Breast epithelium (tissue), 4 donors: ENCODE measurements around the gene CPNE5. TPM values are rescaled to one million over a fixed set of nuclear protein-coding genes. Genes with fewer than 3 reads are reported as not detected.

Experiments
- DNase-seq, 2 donors: peaks; one replicate each; pipeline ENCODE4 v3.0.0-alpha.2; 2019; ENCODE audit warnings: low spot score in 2 of 2
- H3K27ac ChIP-seq, 2 donors: fragments of 200-600 bp; sonication (generic) in 1 of 2; one replicate each; pipeline ENCODE4 v1.5.1; 2016 to 2019; ENCODE audit warnings: mild to moderate bottlenecking in 1 of 2
- H3K27me3 ChIP-seq, 2 donors: fragments of 200-600 bp; sonication (generic) in 1 of 2; one replicate each; pipeline versions ENCODE4 v1.5.1 to v1.6.0; 2017 to 2019; ENCODE audit warnings: control low read depth in 1 of 2, mild to moderate bottlenecking in 1 of 2
- H3K36me3 ChIP-seq: fragments of 200-600 bp; one replicate; pipeline ENCODE4 v1.5.1; 2019
- H3K4me1 ChIP-seq, 2 donors: fragments of 200-600 bp; sonication (generic); one replicate each; pipeline ENCODE4 v1.5.1; 2016 to 2019; ENCODE audit warnings: control low read depth in 1 of 2
- H3K4me3 ChIP-seq, 3 donors: fragments of 200-600 bp; sonication (generic); 1 replicate in 2 of 3; 2 replicates in 1 of 3; pipeline ENCODE4 v1.5.1; 2016 to 2019; ENCODE audit warnings: mild to moderate bottlenecking in 3 of 3, moderate library complexity in 2 of 3
- H3K9me3 ChIP-seq, 2 donors: fragments of 200-600 bp; sonication (generic) in 1 of 2; one replicate each; pipeline ENCODE4 v1.5.1; 2016 to 2019; ENCODE audit warnings: control low read depth in 1 of 2
- POLR2A ChIP-seq: fragments of 450-650 bp; IDR thresholded peaks from one replicate; pipeline ENCODE4 v1.6.1; 2016; ENCODE audit warnings: antibody characterized with exemption, mild to moderate bottlenecking, moderate library complexity
- POLR2AphosphoS5 ChIP-seq, 3 donors: sonication (generic); formaldehyde crosslinking; IDR thresholded peaks; one replicate each; pipeline ENCODE4 v1.6.1; 2017; ENCODE audit warnings: antibody characterized with exemption in 3 of 3
- intact Hi-C: fragments of 100-400 bp; cut with DNase I; formaldehyde crosslinking; loops from one replicate; pipeline ENCODE4 v1.15.1; 2023; ENCODE audit warnings: low total_unique reads
- total RNA-seq, 3 donors: library from RNA; depleted of rRNA; stranded (reverse); fragments of >200 nt; gene quantifications; one replicate each; pipeline ENCODE4 v1.1.0, GENCODE V29; 2016
- TF ChIP-seq, protein P1 (sequence below), 3 donors: fragments of 450-650 bp; IDR thresholded peaks; one replicate each; pipeline ENCODE4 v1.5.1; 2016 to 2017; ENCODE audit warnings: antibody characterized with exemption in 3 of 3, mild to moderate bottlenecking in 3 of 3, moderate library complexity in 3 of 3

Gene CPNE5
- total RNA-seq, 3 donors from 2014 or later: 0.96 to 5.2 (median 3.7) TPM

DNA sequence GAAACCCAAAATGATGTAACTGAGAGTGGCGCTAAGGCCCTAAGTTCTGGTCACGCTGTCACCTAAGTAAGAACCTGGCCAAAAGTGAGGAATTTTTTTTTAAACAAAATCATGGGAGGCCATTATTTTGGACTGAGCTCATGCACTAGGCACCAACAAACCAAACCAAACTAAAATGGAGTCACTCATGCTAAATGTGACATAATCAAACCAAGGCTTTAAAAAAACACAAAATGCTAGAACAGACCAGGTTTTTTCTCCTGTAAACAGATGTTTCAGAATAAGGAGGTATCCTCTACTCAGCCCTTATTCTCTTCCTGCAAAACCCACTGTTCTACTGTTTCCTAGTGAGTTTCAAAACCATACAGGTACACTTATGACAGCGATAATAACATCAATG, 45.4 kb upstream of the CPNE5 start:
- Histone ChIP-seq H3K4me3 (no peak overlapping the region), H3K27ac (no peak overlapping the region), H3K27me3 (no peaks in the 10 kb centered on the region), H3K36me3 (no peaks in the 10 kb centered on the region), H3K4me1 (peaks cover 0 to 10% of the 10 kb centered on the region in 2 donors), H3K9me3 (no peaks in the 10 kb centered on the region)
- intact Hi-C loops: loop anchor here (10.0 kb wide), 1 partner anchor 130 kb away; no protein-coding TSS in a partner anchor
- DNase-seq: no peak
- TF ChIP-seq, protein P1, sequence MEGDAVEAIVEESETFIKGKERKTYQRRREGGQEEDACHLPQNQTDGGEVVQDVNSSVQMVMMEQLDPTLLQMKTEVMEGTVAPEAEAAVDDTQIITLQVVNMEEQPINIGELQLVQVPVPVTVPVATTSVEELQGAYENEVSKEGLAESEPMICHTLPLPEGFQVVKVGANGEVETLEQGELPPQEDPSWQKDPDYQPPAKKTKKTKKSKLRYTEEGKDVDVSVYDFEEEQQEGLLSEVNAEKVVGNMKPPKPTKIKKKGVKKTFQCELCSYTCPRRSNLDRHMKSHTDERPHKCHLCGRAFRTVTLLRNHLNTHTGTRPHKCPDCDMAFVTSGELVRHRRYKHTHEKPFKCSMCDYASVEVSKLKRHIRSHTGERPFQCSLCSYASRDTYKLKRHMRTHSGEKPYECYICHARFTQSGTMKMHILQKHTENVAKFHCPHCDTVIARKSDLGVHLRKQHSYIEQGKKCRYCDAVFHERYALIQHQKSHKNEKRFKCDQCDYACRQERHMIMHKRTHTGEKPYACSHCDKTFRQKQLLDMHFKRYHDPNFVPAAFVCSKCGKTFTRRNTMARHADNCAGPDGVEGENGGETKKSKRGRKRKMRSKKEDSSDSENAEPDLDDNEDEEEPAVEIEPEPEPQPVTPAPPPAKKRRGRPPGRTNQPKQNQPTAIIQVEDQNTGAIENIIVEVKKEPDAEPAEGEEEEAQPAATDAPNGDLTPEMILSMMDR (IDR thresholded peaks at IDR 0.05): no peak

DNA sequence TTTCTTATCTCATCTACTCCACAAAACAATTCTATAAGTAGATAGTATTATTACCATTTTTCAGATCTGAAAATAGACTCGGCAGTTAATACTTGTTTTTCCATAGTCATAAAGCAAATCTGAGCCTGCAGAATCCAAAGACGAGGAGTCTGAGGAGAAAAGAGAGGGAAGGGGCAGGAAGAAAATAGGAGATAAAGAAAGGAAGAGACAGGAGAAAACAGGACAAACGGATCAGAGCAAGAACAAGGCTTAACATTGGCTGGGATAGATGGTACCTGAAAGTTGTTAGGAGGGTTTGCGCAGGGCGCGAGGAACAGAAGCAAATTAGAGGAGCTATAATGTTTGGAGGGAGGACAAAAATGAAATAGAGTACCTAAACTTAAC, 36.0 kb upstream of the CPNE5 start:
- Histone ChIP-seq H3K9me3 (no peaks in the 10 kb centered on the region), H3K27me3 (no peaks in the 10 kb centered on the region), H3K4me1 (no peaks in the 10 kb centered on the region), H3K36me3 (no peaks in the 10 kb centered on the region), H3K27ac (peak overlapping the region; percentile 81 to 89), H3K4me3 (peak overlapping the region; percentile 71 to 89 (median 83))
- intact Hi-C loops: no loop called here
- DNase-seq: no peak
- TF ChIP-seq POLR2AphosphoS5 (IDR thresholded peaks at IDR 0.05): no peak
- no peak for TF ChIP-seq POLR2A
- TF ChIP-seq, protein P1 (IDR thresholded peaks at IDR 0.05): no peak

DNA sequence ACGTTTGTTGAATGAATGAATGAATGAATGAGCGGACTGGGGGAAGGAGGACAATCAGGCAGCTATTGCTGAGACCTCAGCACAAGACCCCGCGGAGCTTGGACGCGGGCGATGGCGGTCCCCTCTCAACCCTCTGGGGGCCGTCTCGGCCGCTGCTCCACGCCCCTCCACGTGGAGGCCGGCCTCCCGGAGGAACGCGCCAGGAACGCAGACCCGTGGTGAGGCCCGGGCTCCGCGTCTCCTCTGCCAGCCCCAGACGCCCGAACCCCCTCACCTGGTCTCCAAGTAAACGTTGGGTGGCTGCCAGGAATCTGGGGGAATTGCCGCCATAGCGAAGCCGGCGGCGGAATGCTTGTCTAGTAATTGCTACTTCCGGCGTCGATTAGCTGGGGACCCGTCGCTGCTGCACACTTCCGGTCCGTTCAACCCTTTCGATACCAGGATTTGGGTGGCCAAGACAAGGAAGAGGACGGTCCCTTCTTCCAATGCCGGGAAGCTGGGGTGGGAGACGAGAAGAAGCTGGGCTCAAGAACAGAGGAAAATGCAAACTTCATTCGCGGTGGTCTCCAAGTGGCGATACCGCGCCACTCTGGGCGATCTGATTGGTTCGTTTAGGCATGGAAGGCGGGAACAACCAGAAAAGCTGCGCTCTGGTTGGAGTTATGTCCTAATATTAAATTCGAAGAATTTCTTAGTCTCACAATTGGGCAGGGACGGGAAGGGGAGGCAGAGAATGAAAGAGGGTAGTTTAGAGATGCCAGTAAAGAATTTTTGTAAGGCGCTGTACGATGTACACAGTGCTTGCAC, 35.4 kb upstream of the CPNE5 start, which contains the start of gene PPIL1:
Gene PPIL1 (minus strand): TSS at position 361 of the 807 bp plus-strand sequence. CDS start 31 bp downstream, at position 330.
- peak; percentile 70 to 87 (median 85) for TF ChIP-seq POLR2AphosphoS5 (IDR thresholded peaks at IDR 0.05)
- no peak for TF ChIP-seq POLR2A
- TF ChIP-seq, protein P1 (IDR thresholded peaks at IDR 0.05): peak in 1 of 3 donors; percentile 10
- intact Hi-C loops: no loop called here
- peak within 1 kb of the TSS; percentile 71 to 89 (median 83) for H3K4me3 ChIP-seq

DNA sequence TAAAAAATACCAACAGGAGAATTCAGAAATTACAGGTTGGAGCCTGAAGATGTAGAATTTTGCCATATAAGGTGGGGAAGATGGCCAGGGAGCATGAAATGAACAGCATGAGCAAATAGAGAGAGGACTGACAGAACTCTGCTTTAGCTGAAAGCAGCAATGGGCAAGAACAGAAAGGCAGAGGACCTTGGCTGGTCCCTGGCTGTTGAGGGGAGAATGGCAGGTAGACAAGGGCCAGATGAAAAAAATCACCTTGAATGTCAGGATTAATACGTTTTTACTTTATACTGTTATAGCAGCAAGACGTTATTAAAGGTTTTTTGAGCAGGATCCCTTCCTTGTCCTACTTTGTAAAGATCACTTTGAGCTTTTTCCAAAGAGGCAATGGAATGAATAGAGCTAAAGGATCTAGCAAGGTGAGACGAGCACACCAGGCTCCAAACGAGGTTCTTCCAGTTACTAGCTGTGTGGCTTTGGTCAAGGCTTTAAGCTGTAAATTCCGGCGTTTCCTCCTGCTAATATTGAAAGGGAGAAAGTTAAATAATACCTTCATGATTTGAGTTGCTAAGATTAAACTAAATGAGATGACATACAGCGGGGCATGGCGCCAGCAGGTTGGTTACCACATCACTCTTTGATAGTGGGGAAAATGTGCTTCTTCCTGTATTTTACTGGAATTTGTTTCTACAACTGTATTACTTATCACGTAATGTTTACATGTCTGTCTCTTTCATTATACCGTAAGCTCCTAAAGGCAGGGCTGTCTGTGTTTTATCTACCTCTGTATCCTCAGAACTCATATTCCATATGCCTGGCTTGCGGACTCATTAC, 34.6 kb upstream of the CPNE5 start:
- Histone ChIP-seq H3K4me1 (no peaks in the 10 kb centered on the region), H3K27me3 (no peaks in the 10 kb centered on the region), H3K9me3 (no peaks in the 10 kb centered on the region), H3K27ac (peak overlapping the region; percentile 81 to 89), H3K4me3 (peak overlapping the region; percentile 71 to 89 (median 83)), H3K36me3 (no peaks in the 10 kb centered on the region)
- DNase-seq: no peak
- TF ChIP-seq POLR2A: no peak
- TF ChIP-seq, protein P1 (IDR thresholded peaks at IDR 0.05): no peak
- intact Hi-C loops: no loop called here

More for the DNA sequence above, 35.4 kb upstream of the CPNE5 start, which contains the start of gene PPIL1:
- Histone ChIP-seq H3K4me1 (no peaks in the 10 kb centered on the region), H3K27ac (peak within 1 kb of the TSS; percentile 81 to 89), H3K9me3 (no peaks in the 10 kb centered on the region), H3K27me3 (no peaks in the 10 kb centered on the region), H3K36me3 (no peaks in the 10 kb centered on the region)
- DNase-seq: peak; percentile 70 to 76
